Measurements from ENCODE around the gene SLIT3.

Gene SLIT3

DNA sequence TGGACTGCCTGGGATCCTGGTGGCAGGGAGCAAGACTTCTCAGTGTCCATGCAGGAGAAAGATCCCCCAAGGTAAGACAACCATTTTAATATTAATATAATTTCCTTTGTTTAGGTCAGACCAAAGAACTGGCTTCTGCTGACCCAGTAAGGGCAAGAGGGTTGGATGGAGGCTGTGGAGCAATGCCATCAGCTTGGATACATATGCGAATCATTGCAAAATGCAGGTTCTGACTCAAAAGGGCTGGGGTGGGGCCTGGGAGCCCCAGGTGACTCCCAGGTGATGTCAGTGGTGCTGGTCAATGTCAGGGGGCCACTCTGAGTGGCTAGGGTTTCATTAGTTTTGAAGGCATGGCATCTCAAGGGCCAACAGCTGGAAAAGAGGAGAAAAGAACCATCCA, 632.9 kb downstream of the SLIT3 start:
- peaks cover 2% of the 10 kb centered on the region for H3K27me3 ChIP-seq (ENCODE audit: insufficient read depth, poor library complexity, severe bottlenecking)
- TF ChIP-seq CTCF (IDR thresholded peaks at IDR 0.05; ENCODE audit: insufficient read depth, low read length) (no peak), GABPA (IDR thresholded peaks at IDR 0.05; ENCODE audit: low read depth) (no peak), POLR2AphosphoS5 (IDR thresholded peaks at IDR 0.05; ENCODE audit: low read depth) (no peak), SPI1 (IDR thresholded peaks at IDR 0.05; ENCODE audit: borderline replicate concordance, low read depth) (no peak), REST (IDR thresholded peaks at IDR 0.05; ENCODE audit: insufficient replicate concordance, low read depth) (no peak)
- no peak overlapping the region for H3K4me3 ChIP-seq (replicated peaks; ENCODE audit: insufficient read depth, low read length)
- H3K27ac ChIP-seq (replicated peaks), result no peak overlapping the region
- no peak for DNase-seq (ENCODE audit: low read depth in 1 of 2, low spot score in 1 of 2)

DNA sequence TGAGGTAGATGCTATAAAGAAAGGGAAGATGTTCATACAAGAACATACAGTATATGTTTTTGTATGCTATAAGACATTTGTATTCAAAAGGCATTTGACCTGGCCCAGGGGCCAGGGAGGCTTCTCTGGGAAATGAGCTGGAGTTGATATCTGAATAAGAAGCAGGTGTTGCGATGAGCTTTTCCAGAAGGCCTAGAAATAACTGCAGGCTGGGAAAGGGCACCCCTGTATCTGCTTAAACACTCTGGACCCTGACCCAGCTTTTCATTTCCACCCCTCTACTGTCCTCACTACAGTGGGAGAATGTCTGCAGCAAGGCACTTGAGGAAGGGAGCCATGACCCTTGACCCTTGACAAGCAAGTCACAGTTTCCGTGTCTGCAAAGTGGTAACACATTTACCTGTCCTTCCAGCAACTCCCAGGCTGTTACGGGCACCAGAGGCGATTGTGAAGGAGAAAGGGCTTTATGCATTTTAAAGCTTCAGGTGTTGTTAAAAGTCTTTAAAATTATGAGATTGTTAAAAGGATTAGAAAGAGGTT, 633.6 kb downstream of the SLIT3 start:
- TF ChIP-seq CTCF (IDR thresholded peaks at IDR 0.05; ENCODE audit: insufficient read depth, low read length), result no peak
- no peak for TF ChIP-seq POLR2AphosphoS5 (IDR thresholded peaks at IDR 0.05; ENCODE audit: low read depth)
- TF ChIP-seq REST (IDR thresholded peaks at IDR 0.05; ENCODE audit: insufficient replicate concordance, low read depth), result no peak
- no peak for TF ChIP-seq GABPA (IDR thresholded peaks at IDR 0.05; ENCODE audit: low read depth)
- TF ChIP-seq SPI1 (IDR thresholded peaks at IDR 0.05; ENCODE audit: borderline replicate concordance, low read depth), result no peak
- no peak for DNase-seq (ENCODE audit: low read depth in 1 of 2, low spot score in 1 of 2)
- peaks cover 2% of the 10 kb centered on the region for H3K27me3 ChIP-seq (ENCODE audit: insufficient read depth, poor library complexity, severe bottlenecking)
- no peak overlapping the region for H3K4me3 ChIP-seq (replicated peaks; ENCODE audit: insufficient read depth, low read length)
- no peak overlapping the region for H3K27ac ChIP-seq (replicated peaks)

DNA sequence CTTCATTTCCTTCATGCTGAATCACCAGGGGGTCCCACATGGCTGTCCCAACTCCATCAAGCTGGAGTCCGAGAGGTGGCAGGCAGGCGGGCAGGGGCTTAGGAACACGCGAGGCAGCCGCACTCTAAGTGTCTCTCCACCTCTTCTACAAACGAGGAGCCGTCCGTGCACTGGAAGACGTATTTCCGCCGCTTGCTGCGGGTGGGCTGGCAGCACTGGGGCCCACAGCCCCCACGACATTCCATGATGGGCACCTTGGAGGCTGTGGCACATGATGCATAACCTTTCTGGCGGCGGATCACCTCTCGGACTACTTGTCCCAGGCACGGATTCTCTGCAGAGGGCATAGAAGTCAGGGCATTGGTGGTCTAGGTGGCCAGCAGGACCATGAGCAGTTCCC, 634.6 kb downstream of the SLIT3 start:
- DNase-seq (ENCODE audit: low read depth in 1 of 2, low spot score in 1 of 2), result no peak
- no peak overlapping the region for H3K27ac ChIP-seq (replicated peaks)
- TF ChIP-seq REST (IDR thresholded peaks at IDR 0.05; ENCODE audit: insufficient replicate concordance, low read depth), result no peak
- no peak for TF ChIP-seq GABPA (IDR thresholded peaks at IDR 0.05; ENCODE audit: low read depth)
- TF ChIP-seq SPI1 (IDR thresholded peaks at IDR 0.05; ENCODE audit: borderline replicate concordance, low read depth), result no peak
- TF ChIP-seq POLR2AphosphoS5 (IDR thresholded peaks at IDR 0.05; ENCODE audit: low read depth), result no peak
- TF ChIP-seq CTCF (IDR thresholded peaks at IDR 0.05; ENCODE audit: insufficient read depth, low read length), result no peak
- no peak overlapping the region for H3K4me3 ChIP-seq (replicated peaks; ENCODE audit: insufficient read depth, low read length)
- peaks cover 2% of the 10 kb centered on the region for H3K27me3 ChIP-seq (ENCODE audit: insufficient read depth, poor library complexity, severe bottlenecking)
